GM12891 (cell line): ENCODE results near the gene DCAF8.

ENCODE experiments used
- DNase-seq: peaks from one replicate; pipeline ENCODE4 v3.0.0; 2011; ENCODE audit warnings: low spot score; ENCODE audit not compliant: insufficient read length
- FAIRE-seq: peaks from 2 replicates; lab custom pipeline; 2011; peaks lifted over from hg19 to GRCh38; lab: Jason Lieb, UNC
- PAX5 ChIP-seq: IDR thresholded peaks from 2 replicates; pipeline ENCODE4 v1.6.1; 2011; ENCODE audit warnings: low read length, moderate library complexity, mild to moderate bottlenecking; ENCODE audit not compliant: insufficient read depth, severe bottlenecking
- POLR2A ChIP-seq: IDR thresholded peaks from 2 replicates; pipeline ENCODE4 v1.6.1; 2011; ENCODE audit warnings: low read depth, low read length, control low read depth
- POLR2AphosphoS5 ChIP-seq: IDR thresholded peaks from 2 replicates; pipeline ENCODE4 v1.6.1; 2011; ENCODE audit warnings: low read depth, low read length, control low read depth
- POU2F2 ChIP-seq: IDR thresholded peaks from 2 replicates; pipeline ENCODE4 v1.6.1; 2011; ENCODE audit warnings: low read depth, mild to moderate bottlenecking, control low read depth, low read length, moderate library complexity
- SPI1 ChIP-seq: IDR thresholded peaks from 2 replicates; pipeline ENCODE4 v1.6.1; 2011; ENCODE audit warnings: low read depth, low read length, control low read depth
- TAF1 ChIP-seq: IDR thresholded peaks from 2 replicates; pipeline ENCODE4 v1.6.1; 2011; ENCODE audit warnings: low read depth, low read length, control low read depth

The DCAF8 gene

GRCh38 chr1:160247053-160247452 is 15.3 kb downstream of the DCAF8 start:
- DNase-seq (no peak), FAIRE-seq (no peak)

GRCh38 chr1:160245434-160245833 is 16.9 kb downstream of the DCAF8 start:
- FAIRE-seq: no peak
- TF ChIP-seq SPI1 (no peak), POLR2A (no peak)
- DNase-seq: no peak

More at GRCh38 chr1:160247053-160247452, 15.3 kb downstream of the DCAF8 start:
- TF ChIP-seq PAX5: no peak
- TF ChIP-seq POLR2AphosphoS5: no peak
- TF ChIP-seq SPI1: no peak
- no peak for TF ChIP-seq POU2F2
- no peak for TF ChIP-seq TAF1
- TF ChIP-seq POLR2A: no peak

- TF ChIP-seq PAX5 (no peak), POU2F2 (no peak)
- DNase-seq: no peak
- FAIRE-seq: no peak
These were observed 18.1 kb downstream of the DCAF8 start for GRCh38 chr1:160244209-160244608.

- no peak for FAIRE-seq
- DNase-seq: no peak
- TF ChIP-seq POLR2A (no peak), SPI1 (no peak), PAX5 (no peak), POU2F2 (no peak), POLR2AphosphoS5 (no peak), TAF1 (no peak)
These were observed 18.6 kb downstream of the DCAF8 start for GRCh38 chr1:160243767-160244166.

GRCh38 chr1:160239582-160240299 is 22.6 kb downstream of the DCAF8 start:
- no peak for FAIRE-seq
- DNase-seq: no peak
- TF ChIP-seq POU2F2: no peak
- no peak for TF ChIP-seq POLR2AphosphoS5
- no peak for TF ChIP-seq SPI1
- no peak for TF ChIP-seq POLR2A
- no peak for TF ChIP-seq PAX5
- no peak for TF ChIP-seq TAF1

GRCh38 chr1:160238408-160238807 is 23.9 kb downstream of the DCAF8 start:
- TF ChIP-seq POLR2A (no peak), POU2F2 (no peak), POLR2AphosphoS5 (no peak)
- no peak for FAIRE-seq

GRCh38 chr1:160237558-160237957 is 24.8 kb downstream of the DCAF8 start:
- TF ChIP-seq POLR2AphosphoS5 (no peak), PAX5 (no peak), TAF1 (no peak), SPI1 (no peak), POLR2A (no peak), POU2F2 (no peak)
- FAIRE-seq (no peak), DNase-seq (no peak)

More at GRCh38 chr1:160238408-160238807, 23.9 kb downstream of the DCAF8 start:
- no peak for DNase-seq

- DNase-seq (no peak), FAIRE-seq (no peak)
- peak; percentile 52 for TF ChIP-seq SPI1
- TF ChIP-seq POLR2A: no peak
These were observed 25.5 kb downstream of the DCAF8 start for GRCh38 chr1:160236806-160237205.

- TF ChIP-seq POLR2AphosphoS5: no peak
- no peak for TF ChIP-seq TAF1
- TF ChIP-seq POLR2A: no peak
- TF ChIP-seq POU2F2: no peak
- no peak for TF ChIP-seq PAX5
- TF ChIP-seq SPI1: no peak
- DNase-seq (no peak), FAIRE-seq (no peak)
These were observed 29.4 kb downstream of the DCAF8 start for GRCh38 chr1:160232911-160233310.

- DNase-seq: no peak
- no peak for FAIRE-seq
- TF ChIP-seq TAF1 (no peak), PAX5 (no peak), POLR2AphosphoS5 (no peak), SPI1 (no peak), POU2F2 (no peak), POLR2A (no peak)
These were observed 33.9 kb downstream of the DCAF8 start for GRCh38 chr1:160228431-160228830.
